GM18511 (cell line): Measurements from ENCODE around the gene PPP1R9B.

ENCODE experiments used
- ATAC-seq: cut with Tn5 transposase; IDR thresholded peaks from one replicate; pipeline ENCODE4 v1.9.1; 2021; ENCODE audit warnings: mild to moderate bottlenecking, moderate library complexity; ENCODE audit not compliant: unreplicated experiment

Gene PPP1R9B

DNA sequence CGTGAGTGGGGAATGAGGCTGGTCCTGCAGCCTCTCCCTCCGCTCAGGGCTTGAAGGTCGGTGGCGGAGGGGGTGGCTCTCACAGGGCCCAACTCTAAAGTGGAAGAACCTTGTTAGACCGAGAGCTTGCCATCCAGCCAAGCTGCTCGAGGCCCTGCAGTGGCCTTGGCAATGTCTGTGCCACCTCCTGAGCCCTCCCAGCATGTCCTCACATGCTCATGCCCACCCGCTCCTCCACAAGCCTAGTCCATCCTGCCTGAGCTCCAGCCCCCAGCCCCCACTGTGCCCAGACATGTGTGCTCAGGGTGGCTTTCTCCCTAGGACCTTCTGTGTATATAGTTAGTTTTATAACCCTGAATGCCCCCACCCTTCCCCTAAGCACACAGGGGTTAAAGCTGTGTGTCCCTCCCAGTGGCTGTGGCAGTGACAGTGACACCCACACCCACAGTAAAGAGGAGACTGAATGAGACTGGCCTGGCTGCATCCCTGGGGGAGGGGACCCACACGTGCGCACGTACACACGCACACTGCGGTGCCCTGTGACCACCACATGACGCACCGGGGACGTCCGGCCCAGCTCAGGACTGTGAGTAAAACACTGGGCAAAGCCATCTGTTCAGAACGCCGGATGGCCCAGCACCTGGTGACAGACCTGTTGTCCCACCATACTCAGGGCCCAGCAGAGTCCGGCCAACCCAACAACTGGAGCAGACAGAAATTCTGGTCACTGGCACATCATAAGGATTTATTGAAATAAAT is 39.7 kb downstream of the PPP1R9B start:
- no peak for ATAC-seq

DNA sequence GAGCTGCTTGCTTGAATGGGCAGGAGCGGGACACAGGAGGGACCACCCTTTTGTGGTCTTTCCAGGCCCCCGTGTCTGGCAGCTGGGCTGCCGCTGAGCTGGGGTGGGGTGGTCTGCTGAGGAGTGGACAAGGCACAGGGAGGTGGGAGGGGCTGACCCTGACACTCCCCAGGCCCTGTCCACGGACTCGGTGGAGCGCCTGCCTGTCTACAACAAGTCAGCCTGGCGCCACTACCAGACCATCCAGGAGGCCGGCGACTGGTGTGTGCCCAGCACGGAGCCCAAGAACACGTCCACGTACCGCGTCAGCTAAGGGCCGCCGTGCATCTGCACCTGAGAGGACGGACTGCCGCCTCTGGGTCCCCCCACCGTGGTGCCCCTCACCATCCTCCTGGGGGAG is 40.7 kb downstream of the PPP1R9B start:
- ATAC-seq: no peak

- ATAC-seq: no peak
These were observed 41.3 kb downstream of the PPP1R9B start for GRCh38 chr17:50109207-50109606.

- ATAC-seq: no peak
These were observed 41.9 kb downstream of the PPP1R9B start for GRCh38 chr17:50108556-50108955.

- ATAC-seq: no peak
These were observed 42.6 kb downstream of the PPP1R9B start for GRCh38 chr17:50107790-50108414.

GRCh38 chr17:50106393-50107131 is 43.9 kb downstream of the PPP1R9B start:
- no peak for ATAC-seq

DNA sequence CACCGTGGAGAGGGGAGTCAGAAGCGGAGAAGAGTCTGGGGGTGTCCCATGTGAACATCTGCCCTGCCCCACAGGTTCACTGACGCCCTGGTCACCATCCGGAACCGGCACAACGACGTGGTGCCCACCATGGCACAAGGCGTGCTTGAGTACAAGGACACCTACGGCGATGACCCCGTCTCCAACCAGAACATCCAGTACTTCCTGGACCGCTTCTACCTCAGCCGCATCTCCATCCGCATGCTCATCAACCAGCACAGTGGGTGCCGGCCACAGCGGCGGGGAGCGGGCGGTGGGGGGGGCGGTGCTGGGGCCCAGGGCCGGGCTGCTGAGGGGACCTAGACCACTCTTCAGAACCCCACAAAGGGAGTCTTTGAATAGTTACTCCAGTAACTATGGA is 44.7 kb downstream of the PPP1R9B start:
- ATAC-seq: no peak

- no peak for ATAC-seq
These were observed 46.5 kb downstream of the PPP1R9B start for GRCh38 chr17:50103941-50104340.

DNA sequence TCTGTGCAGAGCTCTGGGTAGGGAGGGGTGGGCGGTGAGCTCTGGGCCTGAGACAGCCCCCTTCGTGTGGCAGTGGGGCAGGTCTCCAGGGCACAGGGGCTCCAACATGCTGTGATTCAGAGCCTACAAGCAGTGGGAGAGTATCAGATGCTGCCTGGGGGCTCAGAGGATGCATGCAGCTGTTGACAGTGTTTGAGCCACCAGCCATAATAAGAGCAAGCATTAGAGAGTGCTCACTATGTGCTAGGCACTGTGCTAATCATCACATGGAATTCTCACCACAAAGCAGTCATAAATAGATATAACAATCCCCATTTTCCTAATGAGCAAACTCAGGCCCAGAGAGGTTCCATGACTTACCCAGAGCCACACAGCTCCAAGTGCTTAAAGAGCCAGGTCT is 47.2 kb downstream of the PPP1R9B start:
- no peak for ATAC-seq

GRCh38 chr17:50102164-50102991 is 48.1 kb downstream of the PPP1R9B start:
- ATAC-seq: no peak

DNA sequence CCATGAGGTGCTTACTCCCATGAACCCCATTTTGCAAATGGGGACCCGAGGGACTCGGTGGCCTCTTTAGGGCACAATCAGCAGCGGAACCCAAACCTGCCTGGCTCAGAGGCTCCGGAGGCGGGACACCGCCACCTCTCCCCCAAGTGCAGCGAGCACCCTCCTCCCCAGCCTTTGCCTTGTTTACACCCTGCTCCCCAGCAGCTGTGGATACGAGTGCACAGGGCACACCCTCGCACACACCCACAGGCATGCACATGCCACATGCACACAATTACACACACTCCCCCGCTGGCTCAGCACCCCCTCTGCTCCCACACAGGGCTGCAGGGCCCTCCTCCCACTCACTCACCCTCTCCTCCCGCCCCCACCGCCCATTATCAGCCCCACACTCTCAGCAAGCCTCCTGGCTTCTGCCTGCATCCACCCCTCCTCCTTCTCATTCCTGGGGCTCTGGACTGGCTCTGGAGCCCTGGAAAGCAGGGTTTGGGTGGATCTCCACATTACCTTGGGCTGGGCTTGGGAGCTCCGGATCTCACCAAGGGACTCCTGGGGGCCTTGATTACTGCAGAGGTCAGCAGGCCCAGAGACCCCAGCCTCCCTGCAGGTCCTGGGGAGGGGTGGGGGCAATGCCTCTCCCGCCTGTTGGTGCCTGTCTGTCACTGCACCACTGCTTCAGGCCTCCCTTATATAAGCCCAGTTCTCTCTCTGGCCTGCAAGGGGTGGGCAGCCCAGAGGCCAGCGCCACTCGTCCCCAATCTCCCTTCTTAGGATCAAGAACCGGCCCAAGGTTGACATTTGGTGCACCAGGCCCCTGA is 48.9 kb downstream of the PPP1R9B start:
- ATAC-seq: no peak

GRCh38 chr17:50100921-50101345 is 49.5 kb downstream of the PPP1R9B start:
- no peak for ATAC-seq

DNA sequence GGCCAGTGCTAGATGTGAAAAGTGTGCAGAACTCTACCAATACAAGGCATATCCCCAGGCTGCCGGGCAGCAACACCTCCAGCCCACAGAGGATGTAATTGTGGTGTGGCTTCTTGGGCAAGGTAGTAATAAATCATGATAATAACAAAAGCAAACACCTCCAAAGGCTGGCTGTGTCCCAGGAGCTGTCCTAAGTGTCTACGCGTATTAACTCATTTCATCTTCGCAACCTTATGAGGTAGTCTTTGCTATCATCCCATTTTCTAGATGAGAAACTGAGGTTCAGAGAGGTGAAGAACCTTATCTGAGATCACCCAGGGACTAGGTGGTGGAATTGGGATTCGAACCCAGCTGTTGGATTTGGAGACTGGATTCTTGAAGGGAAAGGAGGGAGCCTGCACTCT is 50.0 kb downstream of the PPP1R9B start:
- no peak for ATAC-seq

- ATAC-seq: no peak
These were observed 51.5 kb downstream of the PPP1R9B start for GRCh38 chr17:50099003-50099402.

- ATAC-seq: no peak
These were observed 51.9 kb downstream of the PPP1R9B start for GRCh38 chr17:50098583-50098982.

- ATAC-seq: no peak
These were observed 52.6 kb downstream of the PPP1R9B start for GRCh38 chr17:50097926-50098325.

GRCh38 chr17:50097455-50097854 is 53.0 kb downstream of the PPP1R9B start:
- ATAC-seq: no peak

DNA sequence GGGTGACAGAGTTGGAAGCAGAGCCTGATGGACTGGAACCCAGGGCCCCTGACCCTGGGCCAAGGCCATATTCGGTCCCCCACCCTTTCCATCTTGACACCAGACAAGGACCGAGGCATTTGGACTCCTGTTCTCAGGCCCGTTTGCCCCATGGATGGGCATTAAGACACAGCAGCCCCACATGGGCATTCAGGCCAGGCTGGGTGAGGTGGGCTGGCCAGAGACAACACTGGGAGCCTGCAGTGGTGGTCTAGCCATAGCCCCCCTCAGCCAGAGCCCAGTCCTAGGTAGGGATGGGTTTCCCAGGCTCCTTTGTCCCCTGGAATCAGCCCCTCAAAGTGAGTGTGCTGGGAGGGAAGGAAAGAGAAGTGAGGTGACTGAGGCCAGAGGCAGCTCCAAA is 53.7 kb downstream of the PPP1R9B start:
- ATAC-seq: no peak

GRCh38 chr17:50096092-50096491 is 54.4 kb downstream of the PPP1R9B start:
- no peak for ATAC-seq

DNA sequence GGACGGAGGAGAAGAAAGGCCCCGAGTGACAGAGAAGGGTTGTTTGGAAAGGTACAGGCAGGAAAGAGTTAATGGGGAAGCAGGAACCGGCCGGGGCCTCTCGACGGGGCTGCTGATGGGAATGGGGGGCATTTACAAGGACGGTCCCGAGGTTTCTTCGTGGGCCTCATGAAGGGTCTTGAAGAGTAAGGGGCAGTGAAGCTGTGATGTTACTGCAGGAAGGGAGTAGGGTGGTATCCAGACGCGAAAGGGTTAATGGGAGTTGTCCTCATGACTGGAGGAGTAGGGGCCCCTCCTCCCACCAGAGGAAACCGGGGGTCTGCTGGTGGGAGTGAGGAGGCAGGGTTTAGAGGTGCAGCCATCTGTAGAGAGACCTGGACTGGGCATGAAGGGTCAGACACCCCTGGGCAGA is 54.8 kb downstream of the PPP1R9B start:
- no peak for ATAC-seq
